NCI-H128 (cell line): ENCODE data around the gene SNED1.

Experiments used
- DNase-seq: peaks from one replicate; lab custom pipeline; 2025; ENCODE audit not compliant: unreplicated experiment; lab: John Stamatoyannopoulos, UW

SNED1 gene

GRCh38 chr2:240997856-240998705, at the start of gene SNED1:
Gene SNED1 (plus strand): TSS chr2:240998618. CDS start chr2:240998838, 220 bp downstream.
- DNase-seq: no peak

GRCh38 chr2:240948905-240949790, 49.3 kb upstream of the SNED1 start:
- no peak for DNase-seq

GRCh38 chr2:240949791-240950705, 48.4 kb upstream of the SNED1 start:
- no peak for DNase-seq

GRCh38 chr2:240951045-240951594, 47.3 kb upstream of the SNED1 start:
- DNase-seq: no peak

DNA sequence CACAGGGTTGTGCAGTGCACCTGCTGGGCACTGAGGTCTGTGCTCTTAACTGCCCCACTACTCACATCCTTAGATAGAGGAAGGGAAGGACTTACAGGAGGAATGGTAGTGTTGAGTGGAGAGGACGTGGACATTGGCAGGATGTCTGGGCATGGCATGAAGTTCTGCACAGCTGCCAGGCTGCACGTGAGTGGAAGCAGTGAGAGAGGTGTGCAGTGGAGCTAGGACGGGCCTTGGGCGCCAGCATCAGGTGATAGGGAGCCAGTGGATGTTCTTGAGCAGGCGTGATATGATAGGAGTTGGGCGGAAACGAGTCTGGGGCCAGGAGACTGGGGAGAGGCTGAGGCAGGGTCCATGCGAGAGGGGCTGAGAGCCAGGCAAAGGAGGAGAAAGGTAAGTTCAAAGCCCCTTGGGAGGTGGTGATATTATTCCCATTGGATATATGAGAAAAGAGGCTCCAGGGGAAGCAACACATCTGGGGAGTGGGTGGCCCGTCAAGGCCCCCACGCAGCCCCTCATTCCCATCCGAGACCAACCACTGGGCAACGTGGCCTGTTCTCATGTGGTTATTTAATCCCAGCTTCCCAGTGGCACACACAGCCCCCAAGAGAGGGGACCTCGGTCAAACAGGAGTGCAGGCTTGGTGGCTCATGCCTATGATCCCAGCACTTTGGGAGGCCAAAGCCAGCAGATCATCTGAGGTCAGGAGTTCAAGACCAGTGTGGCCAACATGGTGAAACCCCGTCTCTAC, 45.7 kb upstream of the SNED1 start:
- DNase-seq: no peak

DNA sequence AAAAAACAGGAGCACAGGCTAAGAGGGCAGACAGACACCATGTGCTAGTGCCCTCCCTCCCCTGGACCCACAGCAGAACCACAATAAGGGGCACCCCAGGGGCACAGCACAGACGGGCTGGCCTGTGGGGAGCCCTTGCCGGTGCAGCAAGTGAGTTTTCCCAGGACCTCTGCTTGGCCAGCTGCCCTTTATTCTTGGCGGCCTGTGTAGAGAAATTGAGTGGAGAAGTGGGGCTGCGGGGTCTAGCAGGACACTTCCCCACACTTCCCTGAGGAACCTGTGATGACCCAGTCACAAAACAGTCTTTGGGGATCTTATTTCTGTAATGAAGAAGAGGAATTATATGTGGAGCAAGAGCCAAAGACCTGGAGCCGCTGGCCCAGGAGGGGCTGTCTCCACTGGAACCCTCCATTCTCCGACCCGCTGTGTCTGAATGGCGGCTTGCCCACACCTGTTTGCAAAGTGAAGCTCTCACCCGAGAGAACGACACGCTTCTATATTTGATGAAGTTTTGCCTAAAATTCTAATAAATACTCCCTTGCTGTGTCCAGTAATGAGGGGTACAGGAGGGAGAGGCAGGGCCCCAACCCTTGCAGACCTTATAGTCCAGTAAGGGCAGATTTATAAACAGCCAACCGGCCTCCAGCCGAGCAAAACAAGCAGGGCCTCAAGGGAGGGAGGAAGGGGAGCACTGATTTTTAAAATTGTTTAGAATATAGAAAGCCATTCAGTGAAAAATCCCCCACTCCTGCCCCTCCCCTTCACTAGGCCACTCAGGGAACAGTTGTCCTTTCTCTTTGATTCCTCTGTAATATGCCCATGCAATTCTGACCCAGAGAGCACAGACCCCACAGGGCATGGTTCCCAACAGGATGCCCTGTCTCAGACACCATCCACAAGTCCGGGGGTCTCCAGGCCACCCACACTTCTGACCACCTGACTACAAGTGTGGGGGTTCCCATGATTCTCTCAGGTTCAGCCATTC, 44.7 kb upstream of the SNED1 start:
- DNase-seq: no peak

- no peak for DNase-seq
Measured at GRCh38 chr2:240954436-240955305, 43.7 kb upstream of the SNED1 start.

DNA sequence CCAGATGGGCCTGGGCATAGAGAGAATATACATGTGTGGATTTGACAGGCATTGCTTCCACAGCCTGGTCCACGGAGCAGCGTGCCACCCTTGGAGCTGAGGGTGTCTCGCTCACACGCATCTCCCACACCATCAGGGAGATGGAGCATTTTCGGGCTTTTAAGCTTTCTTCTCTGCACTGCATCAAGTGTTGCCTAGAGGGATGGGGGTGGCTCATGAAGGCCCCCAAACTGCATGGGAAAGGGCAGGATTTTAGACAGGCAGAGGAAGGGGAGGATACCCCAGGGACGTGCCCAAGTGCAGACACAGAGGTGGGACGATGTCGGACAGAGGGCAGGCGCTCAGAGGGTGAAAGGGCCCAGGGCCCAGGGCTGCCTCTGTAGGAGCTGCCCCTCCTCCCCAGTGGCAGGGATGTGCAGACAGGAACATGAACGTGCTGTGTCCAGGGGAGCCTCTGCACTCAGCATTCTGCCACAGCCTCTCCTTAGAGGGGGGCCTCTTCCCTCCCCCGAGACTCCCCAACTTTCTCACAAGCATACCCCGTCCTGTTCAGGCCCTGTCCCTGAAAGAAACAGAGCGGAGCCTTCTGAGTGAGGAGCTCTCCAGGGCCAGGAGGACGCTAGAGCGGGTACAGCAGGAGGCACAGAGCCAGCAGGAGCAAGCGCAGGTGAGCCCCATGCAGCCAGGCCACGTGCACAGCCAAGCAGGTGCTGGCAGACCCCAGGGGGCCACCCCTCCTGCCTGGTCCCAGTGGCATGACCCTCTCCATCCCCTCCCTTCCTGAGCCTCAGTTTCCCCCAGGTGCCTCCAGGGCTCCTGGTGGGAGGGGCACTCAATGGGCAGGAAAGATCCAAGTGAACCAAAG, 42.9 kb upstream of the SNED1 start:
- no peak for DNase-seq

GRCh38 chr2:240956171-240956934, 42.1 kb upstream of the SNED1 start:
- no peak for DNase-seq

DNA sequence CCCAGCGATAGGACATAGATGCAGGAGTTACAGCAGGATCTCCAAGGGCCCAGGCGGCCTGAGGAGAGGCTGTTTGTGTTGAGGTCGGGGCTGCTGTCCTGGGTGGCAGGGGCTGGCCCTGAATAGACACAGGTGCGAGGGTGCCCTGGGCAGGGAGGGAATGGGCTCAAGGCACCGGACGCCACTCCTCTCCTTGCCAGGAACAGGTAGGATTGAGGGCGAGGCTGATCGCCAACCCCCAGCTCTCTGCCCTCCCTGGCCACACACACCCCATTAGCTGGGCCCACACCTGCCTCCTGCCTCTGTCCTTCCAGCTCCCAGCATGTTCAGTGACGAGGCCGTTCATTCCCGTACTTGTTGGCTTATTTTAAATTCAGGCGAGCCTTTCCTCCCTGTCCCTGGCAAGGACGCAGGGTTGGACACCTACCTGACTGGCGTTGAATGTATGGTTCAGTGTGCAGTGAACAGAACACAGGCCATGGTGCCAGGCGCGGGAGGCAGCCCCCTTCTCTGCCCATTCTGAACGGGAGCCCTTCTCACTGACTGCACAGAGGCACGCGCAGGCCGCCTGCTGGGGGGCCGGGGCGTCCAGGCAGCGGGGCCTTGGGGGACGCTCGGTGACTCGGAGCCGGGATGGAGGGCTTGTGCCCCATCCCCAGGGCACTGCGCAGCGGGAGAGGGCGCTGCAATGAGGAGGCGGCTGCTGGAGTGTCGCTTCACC, 41.3 kb upstream of the SNED1 start:
- DNase-seq: no peak

GRCh38 chr2:240957656-240958365, 40.6 kb upstream of the SNED1 start:
- no peak for DNase-seq

- no peak for DNase-seq
Measured at GRCh38 chr2:240958366-240959213, 39.8 kb upstream of the SNED1 start.

DNA sequence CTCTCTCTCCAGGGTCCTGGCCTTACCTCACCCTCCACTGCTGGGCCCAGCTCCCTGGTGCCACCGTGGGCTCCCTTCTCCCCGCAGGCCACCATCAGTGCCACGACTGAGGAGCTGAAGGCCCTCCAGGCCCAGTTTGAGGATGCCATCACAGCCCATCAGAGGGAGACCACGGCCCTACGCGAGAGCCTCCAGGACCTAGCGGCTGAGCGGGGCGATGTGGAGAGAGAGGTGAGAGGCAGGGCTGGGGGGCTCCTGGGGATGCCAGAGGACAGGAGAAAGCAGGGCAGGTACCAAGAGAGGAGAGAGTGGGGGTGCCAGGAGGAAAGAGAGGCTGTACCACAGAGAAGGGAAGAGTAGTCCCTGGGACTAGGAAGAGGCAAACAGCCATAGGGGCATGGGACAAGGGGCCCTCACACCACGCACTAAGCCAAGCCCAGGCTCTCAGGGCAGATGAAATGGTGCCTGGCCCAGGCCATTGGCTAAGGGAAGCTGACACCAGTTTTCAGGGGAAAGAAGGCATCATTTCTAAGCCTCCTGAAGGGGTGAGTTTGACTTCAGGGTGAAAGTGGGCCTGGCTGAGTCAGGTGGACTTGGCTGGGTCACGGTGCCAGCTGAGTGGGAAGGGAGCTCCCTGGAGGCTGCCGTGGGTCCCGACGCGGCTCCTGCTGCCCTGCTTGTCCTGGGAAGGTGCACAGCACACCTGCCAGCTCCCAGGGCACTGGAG, 39.0 kb upstream of the SNED1 start:
- no peak for DNase-seq
